GM12875 (cell line): Measurements from ENCODE around the gene USF1.

Experiments
- H3K4me3 ChIP-seq: one replicate; pipeline ENCODE4 v1.5.1; 2011; ENCODE audit warnings: low read depth, low read length, control low read depth
- TF ChIP-seq, protein P1 (sequence below): IDR thresholded peaks from 2 replicates; pipeline ENCODE4 v1.5.1; 2011; ENCODE audit warnings: low read depth, mild to moderate bottlenecking, control low read depth, inconsistent platforms, low read length, moderate library complexity, borderline replicate concordance; ENCODE audit not compliant: insufficient read depth

USF1 gene

DNA sequence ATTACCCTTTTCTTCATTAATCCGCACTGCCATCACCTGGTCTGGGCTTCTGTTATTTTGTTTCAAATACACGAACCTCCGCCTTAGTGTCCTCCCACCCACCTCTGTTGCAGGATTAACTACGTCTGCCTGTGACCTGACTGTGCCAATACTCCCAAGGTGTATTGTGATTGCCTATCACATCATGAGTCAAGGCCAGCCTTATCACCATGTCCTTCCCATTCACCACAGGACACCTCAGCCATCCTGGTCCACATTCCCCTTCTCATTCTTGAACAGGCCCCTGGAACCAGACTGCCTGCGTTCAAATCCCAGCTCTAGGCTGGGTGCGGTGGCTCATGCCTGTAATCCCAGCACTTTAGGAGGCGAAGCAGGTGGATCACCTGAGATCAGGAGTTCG is 39.2 kb downstream of the USF1 start:
- TF ChIP-seq, protein P1, sequence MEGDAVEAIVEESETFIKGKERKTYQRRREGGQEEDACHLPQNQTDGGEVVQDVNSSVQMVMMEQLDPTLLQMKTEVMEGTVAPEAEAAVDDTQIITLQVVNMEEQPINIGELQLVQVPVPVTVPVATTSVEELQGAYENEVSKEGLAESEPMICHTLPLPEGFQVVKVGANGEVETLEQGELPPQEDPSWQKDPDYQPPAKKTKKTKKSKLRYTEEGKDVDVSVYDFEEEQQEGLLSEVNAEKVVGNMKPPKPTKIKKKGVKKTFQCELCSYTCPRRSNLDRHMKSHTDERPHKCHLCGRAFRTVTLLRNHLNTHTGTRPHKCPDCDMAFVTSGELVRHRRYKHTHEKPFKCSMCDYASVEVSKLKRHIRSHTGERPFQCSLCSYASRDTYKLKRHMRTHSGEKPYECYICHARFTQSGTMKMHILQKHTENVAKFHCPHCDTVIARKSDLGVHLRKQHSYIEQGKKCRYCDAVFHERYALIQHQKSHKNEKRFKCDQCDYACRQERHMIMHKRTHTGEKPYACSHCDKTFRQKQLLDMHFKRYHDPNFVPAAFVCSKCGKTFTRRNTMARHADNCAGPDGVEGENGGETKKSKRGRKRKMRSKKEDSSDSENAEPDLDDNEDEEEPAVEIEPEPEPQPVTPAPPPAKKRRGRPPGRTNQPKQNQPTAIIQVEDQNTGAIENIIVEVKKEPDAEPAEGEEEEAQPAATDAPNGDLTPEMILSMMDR, result no peak
- H3K4me3 ChIP-seq, result no peak overlapping the region

DNA sequence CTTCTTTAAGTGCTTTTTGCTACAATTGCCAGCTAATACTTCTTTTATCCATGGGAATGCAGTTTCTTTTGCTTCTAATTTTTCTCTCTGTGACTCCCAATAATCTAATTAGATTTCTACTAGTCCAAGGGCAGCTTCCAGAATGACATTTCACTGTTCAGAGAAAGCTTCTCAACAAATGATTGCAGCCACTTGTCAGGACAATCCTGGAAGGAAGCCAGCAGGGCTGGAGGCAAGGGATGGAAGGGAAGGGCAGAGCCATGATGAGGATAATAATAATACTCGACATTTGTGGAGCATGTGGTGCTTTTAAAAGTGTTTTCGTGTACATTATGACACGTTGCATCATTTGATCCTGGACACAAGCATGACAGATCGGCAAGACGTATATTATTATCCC is 44.3 kb downstream of the USF1 start:
- H3K4me3 ChIP-seq, result no peak overlapping the region
- TF ChIP-seq, protein P1, result no peak

DNA sequence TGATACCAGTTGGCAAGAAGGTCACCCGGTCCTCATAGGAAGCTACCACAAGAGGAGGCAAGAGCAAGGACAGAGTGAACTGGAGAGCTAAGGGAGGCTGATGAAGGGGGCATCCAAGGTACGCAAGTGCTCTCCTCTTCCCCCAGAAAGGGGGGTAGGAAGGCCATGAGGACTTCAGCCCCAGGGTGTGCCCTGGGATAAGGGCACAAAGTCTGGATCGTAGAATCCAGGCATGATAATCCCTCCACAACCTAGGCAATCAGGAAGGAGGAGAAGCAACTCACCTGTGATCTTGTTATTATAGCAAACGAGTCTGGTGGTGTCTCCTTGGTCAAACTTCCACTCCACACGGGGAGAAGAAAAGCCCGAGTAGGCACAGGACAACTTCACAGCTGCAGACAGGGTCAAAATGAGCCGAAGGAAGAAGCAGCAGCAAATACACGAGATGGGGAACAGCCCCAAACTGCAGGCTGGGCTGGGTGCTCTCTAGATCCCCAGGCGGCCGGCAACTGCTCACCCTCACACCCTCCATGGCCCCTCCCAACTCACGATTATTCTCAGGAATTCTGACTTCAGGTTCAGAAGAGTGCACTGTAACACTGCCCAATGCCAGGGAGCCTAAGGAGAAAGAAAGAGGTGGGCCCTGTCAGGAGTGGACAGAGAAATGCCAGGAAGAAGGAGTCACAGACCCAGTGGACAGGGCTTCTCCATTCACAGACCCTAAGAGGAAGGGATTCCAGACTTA is 44.9 kb downstream of the USF1 start:
- H3K4me3 ChIP-seq, result no peak overlapping the region
- TF ChIP-seq, protein P1, result no peak

DNA sequence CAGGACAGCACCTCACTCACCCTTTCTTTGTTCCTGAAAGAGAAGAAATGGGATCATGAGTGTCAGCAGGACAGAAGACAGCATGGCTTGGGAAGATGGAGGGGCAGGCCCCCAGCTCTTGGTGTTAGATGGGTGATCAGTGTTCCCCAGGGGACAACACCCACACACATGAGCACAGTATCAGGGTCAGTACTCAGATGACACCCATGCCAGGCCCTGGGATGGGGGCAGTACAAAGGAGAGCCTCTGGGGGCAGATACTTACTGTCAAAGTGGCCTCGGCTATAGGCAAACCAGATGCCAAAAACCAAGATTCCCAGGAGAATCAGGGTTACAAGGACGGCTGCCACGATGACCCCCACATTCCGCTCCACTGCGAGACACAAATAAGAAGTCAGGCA is 46.4 kb downstream of the USF1 start:
- TF ChIP-seq, protein P1, result no peak
- H3K4me3 ChIP-seq, result no peak overlapping the region

DNA sequence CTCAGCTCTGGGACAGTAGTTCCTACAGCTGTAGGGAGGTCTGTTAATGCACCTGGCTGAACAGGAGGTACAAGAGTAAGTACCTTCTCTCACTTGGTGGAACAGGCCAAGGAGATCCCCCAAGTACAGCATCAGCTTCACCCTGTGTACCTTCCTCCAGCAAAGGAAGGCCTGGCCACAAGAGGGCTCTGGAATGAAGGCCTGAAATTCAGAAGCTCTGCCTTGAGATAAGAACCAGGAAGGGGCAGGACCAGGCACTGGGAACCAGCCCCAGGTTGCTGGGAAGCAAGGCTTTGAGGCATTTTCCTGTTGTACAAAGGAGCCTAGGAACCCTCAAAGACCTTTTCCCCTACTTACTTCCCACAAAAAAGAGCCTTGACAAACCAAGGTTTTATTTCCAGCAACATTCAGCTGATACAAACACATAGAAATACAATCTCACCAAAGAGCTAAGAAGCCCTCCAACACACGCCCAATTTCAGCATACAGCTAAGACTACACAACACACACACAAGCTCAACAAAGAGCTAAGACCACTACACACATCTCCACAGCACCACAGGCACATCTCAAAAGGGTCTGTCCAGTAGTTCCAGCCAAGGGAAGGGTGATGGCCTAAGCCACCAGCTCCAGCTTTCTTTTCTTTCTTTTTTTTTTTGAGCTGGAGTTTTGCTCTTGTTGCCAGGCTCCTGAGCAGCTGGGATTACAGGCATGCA is 48.3 kb downstream of the USF1 start:
- H3K4me3 ChIP-seq, result no peak overlapping the region
- TF ChIP-seq, protein P1, result peak; percentile 61

DNA sequence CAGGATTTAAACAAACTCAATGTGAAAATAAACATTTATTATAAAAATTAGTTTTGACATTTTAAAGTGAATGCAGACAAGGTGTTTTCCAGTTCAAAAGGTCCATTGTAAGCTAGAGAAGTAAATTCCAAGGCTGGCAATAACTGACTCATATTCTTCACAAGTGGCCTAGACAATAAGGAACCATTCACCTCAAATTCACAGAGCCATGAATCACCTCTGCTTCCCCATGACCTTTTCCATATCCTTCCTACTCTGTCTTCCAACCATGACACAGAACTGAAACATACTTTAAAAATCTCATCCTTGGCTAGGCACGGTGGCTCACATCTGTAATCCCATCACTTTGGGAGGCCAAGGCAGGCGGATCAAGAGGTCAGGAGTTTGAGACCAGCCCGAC is 49.6 kb downstream of the USF1 start:
- TF ChIP-seq, protein P1, result no peak
- no peak overlapping the region for H3K4me3 ChIP-seq
